Measurements from ENCODE around the gene DET1. TPM values are rescaled to one million over a fixed set of nuclear protein-coding genes. Genes with fewer than 3 reads are reported as not detected.

The DET1 gene
- total RNA-seq, 6 donors from 2014 or later = 2.9 to 13.6 (median 5.3) TPM

DNA sequence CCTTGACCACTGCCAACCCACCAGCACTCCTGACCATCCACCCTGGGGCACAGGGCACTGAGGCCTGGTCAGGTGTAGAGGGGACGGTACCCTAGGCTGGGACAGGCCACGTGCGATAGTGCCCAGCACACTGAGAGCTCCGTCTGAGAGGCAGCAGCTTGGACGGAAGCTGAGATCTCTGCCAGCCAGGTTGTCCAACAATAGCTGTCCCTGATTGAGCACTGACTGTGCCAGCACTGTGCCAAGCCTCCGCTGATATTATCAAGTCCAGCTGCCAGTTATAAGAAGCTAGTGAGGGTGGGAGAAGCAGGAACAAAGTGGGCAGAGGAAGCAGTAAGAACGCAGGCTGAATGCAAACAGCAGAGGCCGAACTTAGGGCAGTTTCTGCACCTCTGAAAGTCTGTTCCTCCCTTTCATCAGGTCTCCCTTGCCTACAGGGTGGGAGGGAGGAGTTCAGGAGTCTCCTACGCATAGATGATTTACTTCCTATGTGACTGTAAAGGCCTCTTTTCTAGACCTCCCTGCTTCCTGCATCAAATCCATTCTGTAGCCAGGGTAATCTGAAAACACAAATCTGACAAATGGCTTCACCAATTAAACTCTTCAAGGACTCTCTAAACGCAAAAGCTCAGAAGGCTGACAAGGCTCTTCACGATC lies 49.2 kb downstream of the DET1 start:
- DNase-seq (no peak), ATAC-seq (ENCODE audit: low FRiP score in 2 of 2) (peak in 1 of 2 donors; percentile 21)
- no peaks in the 10 kb centered on the region for H3K27me3 ChIP-seq
- no peak overlapping the region for H3K27ac ChIP-seq
- no peaks in the 10 kb centered on the region for H3K4me1 ChIP-seq
- H3K4me3 ChIP-seq = no peak overlapping the region
- no peaks in the 10 kb centered on the region for H3K9me3 ChIP-seq
- H3K36me3 ChIP-seq = no peaks in the 10 kb centered on the region
- TF ChIP-seq, protein P1, sequence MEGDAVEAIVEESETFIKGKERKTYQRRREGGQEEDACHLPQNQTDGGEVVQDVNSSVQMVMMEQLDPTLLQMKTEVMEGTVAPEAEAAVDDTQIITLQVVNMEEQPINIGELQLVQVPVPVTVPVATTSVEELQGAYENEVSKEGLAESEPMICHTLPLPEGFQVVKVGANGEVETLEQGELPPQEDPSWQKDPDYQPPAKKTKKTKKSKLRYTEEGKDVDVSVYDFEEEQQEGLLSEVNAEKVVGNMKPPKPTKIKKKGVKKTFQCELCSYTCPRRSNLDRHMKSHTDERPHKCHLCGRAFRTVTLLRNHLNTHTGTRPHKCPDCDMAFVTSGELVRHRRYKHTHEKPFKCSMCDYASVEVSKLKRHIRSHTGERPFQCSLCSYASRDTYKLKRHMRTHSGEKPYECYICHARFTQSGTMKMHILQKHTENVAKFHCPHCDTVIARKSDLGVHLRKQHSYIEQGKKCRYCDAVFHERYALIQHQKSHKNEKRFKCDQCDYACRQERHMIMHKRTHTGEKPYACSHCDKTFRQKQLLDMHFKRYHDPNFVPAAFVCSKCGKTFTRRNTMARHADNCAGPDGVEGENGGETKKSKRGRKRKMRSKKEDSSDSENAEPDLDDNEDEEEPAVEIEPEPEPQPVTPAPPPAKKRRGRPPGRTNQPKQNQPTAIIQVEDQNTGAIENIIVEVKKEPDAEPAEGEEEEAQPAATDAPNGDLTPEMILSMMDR (IDR thresholded peaks at IDR 0.05) = no peak
- TF ChIP-seq EP300 (IDR thresholded peaks at IDR 0.05) = no peak
- no peak for TF ChIP-seq POLR2A (IDR thresholded peaks at IDR 0.05)
- no peak for TF ChIP-seq POLR2AphosphoS5 (IDR thresholded peaks at IDR 0.05)
- WGBS, 2 donors = 77 to 90% methylated on average over 10 to 11 of the region's 11 CpGs

DNA sequence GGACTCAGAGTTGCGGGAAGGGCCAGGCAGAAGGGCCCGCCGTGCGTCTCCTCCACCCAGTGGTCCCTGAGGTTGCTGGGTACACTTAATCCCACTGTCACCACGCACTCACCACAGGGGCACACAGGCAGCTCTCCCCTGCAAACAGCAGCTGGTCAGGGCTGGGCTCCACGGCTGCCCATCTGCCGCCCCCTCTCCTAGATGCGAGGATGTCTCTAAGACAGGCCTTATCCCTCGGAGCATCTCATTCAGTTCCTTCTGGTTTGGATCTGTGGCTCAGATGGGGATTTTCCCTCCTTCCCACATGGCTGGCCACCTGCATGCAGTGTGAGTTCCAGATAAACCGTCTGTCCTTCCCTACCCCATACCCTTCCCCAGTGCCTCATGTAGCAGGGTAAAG lies 52.6 kb downstream of the DET1 start:
- Histone ChIP-seq H3K9me3 (no peaks in the 10 kb centered on the region), H3K4me3 (no peak overlapping the region), H3K27ac (no peak overlapping the region), H3K27me3 (no peaks in the 10 kb centered on the region), H3K4me1 (no peaks in the 10 kb centered on the region), H3K36me3 (no peaks in the 10 kb centered on the region)
- ATAC-seq (ENCODE audit: low FRiP score in 2 of 2) (no peak), DNase-seq (no peak)
- TF ChIP-seq POLR2AphosphoS5 (IDR thresholded peaks at IDR 0.05) = no peak
- no peak for TF ChIP-seq EP300 (IDR thresholded peaks at IDR 0.05)
- TF ChIP-seq POLR2A (IDR thresholded peaks at IDR 0.05) = no peak
- TF ChIP-seq, protein P1 (IDR thresholded peaks at IDR 0.05) = no peak
- WGBS, 2 donors = 87 to 94% methylated on average over 7 to 10 of the region's 10 CpGs

DNA sequence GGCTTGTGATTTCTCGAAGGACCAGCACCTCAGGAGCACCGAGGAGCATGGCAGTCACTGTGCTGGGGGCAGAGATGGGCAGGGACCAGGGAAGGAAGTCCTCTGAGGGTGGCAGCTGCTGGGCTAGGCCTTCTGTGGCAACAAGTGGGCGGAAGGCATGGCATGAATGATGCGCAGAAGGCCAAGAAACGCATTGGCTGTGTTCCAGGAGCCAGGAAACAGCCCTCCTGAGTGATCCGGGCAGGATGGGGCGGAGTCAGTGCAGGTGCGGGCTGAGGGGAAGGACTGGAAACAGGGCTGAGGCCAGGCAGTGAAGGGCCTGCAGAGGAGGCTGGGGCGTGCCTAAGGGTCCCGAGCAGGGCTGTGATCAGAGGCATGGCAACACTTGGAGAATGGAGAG lies 55.3 kb downstream of the DET1 start:
- 67 to 72% methylated on average over 10 of the region's 10 CpGs for WGBS, 2 donors
- H3K27me3 ChIP-seq = no peaks in the 10 kb centered on the region
- no peak overlapping the region for H3K27ac ChIP-seq
- no peaks in the 10 kb centered on the region for H3K9me3 ChIP-seq
- H3K4me1 ChIP-seq = no peaks in the 10 kb centered on the region
- H3K4me3 ChIP-seq = no peak overlapping the region
- ATAC-seq (ENCODE audit: low FRiP score in 2 of 2) (no peak), DNase-seq (no peak)
- no peaks in the 10 kb centered on the region for H3K36me3 ChIP-seq
- TF ChIP-seq, protein P1 (IDR thresholded peaks at IDR 0.05) = no peak
- TF ChIP-seq EP300 (IDR thresholded peaks at IDR 0.05) (no peak), POLR2A (IDR thresholded peaks at IDR 0.05) (no peak), POLR2AphosphoS5 (IDR thresholded peaks at IDR 0.05) (no peak)

DNA sequence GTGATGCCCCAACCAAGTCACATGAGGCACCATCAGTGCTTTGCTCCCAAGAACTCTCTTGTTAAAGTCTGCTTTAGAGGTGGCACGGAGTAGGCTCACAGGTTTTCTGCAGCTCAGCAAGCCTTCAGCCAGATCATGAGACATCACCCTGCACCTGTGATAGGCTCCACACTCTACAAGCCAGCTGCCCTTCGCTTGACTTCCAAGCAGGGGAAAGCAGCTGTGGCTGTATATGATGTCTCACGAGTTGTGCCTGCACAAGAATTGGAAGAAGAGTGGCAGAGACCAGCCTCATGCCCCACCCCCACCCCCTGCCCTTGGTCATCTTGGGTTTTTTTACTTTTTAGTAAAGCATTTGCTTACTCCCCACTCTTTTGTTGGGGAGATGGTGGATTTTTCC lies 56.4 kb downstream of the DET1 start:
- Histone ChIP-seq H3K4me1 (no peaks in the 10 kb centered on the region), H3K27ac (no peak overlapping the region), H3K4me3 (no peak overlapping the region), H3K9me3 (no peaks in the 10 kb centered on the region), H3K36me3 (no peaks in the 10 kb centered on the region), H3K27me3 (no peaks in the 10 kb centered on the region)
- DNase-seq (no peak), ATAC-seq (ENCODE audit: low FRiP score in 2 of 2) (no peak)
- WGBS, 2 donors = 90 to 96% methylated on average over 3 of the region's 3 CpGs
- no peak for TF ChIP-seq POLR2AphosphoS5 (IDR thresholded peaks at IDR 0.05)
- TF ChIP-seq POLR2A (IDR thresholded peaks at IDR 0.05) = no peak
- TF ChIP-seq, protein P1 (IDR thresholded peaks at IDR 0.05) = no peak
- TF ChIP-seq EP300 (IDR thresholded peaks at IDR 0.05) = no peak

DNA sequence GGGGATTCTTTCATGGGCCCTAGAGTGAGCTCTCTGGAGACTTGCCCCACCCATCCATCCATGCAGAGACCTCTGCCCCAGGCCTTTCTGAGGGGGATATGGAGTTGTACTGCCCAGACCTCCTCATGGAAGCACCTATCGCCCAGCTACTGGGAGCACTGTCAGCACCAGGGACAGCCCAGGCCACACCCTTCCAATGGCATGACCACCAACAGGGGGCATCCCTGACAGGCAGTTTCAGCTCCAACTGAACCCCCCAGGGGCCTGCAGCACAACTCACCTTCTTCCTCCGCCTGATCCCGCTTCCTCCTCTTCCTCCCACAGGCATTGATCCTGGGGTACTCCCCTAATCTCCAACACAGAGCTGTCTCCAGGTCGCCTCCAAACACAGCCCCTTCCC lies 57.2 kb downstream of the DET1 start:
- H3K4me1 ChIP-seq = no peaks in the 10 kb centered on the region
- H3K36me3 ChIP-seq = no peaks in the 10 kb centered on the region
- TF ChIP-seq POLR2AphosphoS5 (IDR thresholded peaks at IDR 0.05) (no peak), EP300 (IDR thresholded peaks at IDR 0.05) (no peak), POLR2A (IDR thresholded peaks at IDR 0.05) (no peak)
- TF ChIP-seq, protein P1 (IDR thresholded peaks at IDR 0.05) = no peak
- H3K27me3 ChIP-seq = no peaks in the 10 kb centered on the region
- no peak overlapping the region for H3K27ac ChIP-seq
- 85 to 86% methylated on average over 3 to 4 of the region's 4 CpGs for WGBS, 2 donors
- H3K4me3 ChIP-seq = no peak overlapping the region
- DNase-seq (no peak), ATAC-seq (ENCODE audit: low FRiP score in 2 of 2) (no peak)
- no peaks in the 10 kb centered on the region for H3K9me3 ChIP-seq

Measured in upper lobe of left lung (tissue), 6 donors.